Chondrocyte (in vitro differentiated cells): ENCODE data around the gene TMC2. TPM values are rescaled to one million over a fixed set of nuclear protein-coding genes. Genes with fewer than 3 reads are reported as not detected.
"Not testable (repeated sequence)": the region's sequence is repeated elsewhere in the genome, so short reads cannot be mapped to it uniquely, and the experiment has no call there.

ENCODE experiments used
- DNase-seq: peaks from one replicate; pipeline ENCODE4 v3.0.0; 2021; ENCODE audit warnings: mixed read lengths, low spot score
- H3K27ac Mint-ChIP-seq: one replicate; pipeline ENCODE4 v1.8.0; 2021; ENCODE audit warnings: mild to moderate bottlenecking, moderate library complexity, mixed read lengths; ENCODE audit not compliant: unreplicated experiment
- H3K27me3 Mint-ChIP-seq: 2 replicates; pipeline ENCODE4 v1.8.0; 2021; ENCODE audit warnings: low read depth, mixed read lengths
- H3K36me3 Mint-ChIP-seq: 2 replicates; pipeline ENCODE4 v1.8.0; 2021; ENCODE audit warnings: low read depth, mixed read lengths
- H3K4me1 Mint-ChIP-seq: 2 replicates; pipeline ENCODE4 v1.8.0; 2021; ENCODE audit warnings: low read depth, mild to moderate bottlenecking, mixed read lengths
- H3K4me3 Mint-ChIP-seq: one replicate; pipeline ENCODE4 v1.8.0; 2021; ENCODE audit warnings: mild to moderate bottlenecking, moderate library complexity, mixed read lengths; ENCODE audit not compliant: unreplicated experiment
- H3K9me3 Mint-ChIP-seq: 2 replicates; pipeline ENCODE4 v1.8.0; 2021; ENCODE audit warnings: low read depth, mixed read lengths
- CTCF ChIP-seq: fragments of 200-600 bp; sonication (generic); IDR thresholded peaks from 2 replicates; pipeline ENCODE4 v1.5.0; 2021; ENCODE audit warnings: antibody characterized with exemption, mild to moderate bottlenecking, moderate library complexity
- long read RNA-seq: library from polyadenylated mRNA; stranded (forward); transcript quantifications from one replicate; pipeline ENCODE4 v2.0.0, GENCODE V29; 2021
- total RNA-seq: library from RNA; stranded (reverse); gene quantifications from 3 replicates; pipeline ENCODE4 v1.2.1, GENCODE V29; 2021

TMC2 gene
- not detected in 3 replicates for total RNA-seq
- long read RNA-seq, result 0 reads

- peaks cover 4% of the 10 kb centered on the region for H3K4me1 Mint-ChIP-seq
- H3K4me3 Mint-ChIP-seq, result no peak within 1 kb of the TSS
- H3K9me3 Mint-ChIP-seq, result no peaks in the 10 kb centered on the region
- H3K27me3 Mint-ChIP-seq, result peaks cover 48% of the 10 kb centered on the region
- TF ChIP-seq CTCF, result no peak
- no peak within 1 kb of the TSS for H3K27ac Mint-ChIP-seq
- no peaks in the 10 kb centered on the region for H3K36me3 Mint-ChIP-seq
- DNase-seq, result no peak
These were observed at the start of gene TMC2 for GRCh38 chr20:2536560-2536986. Gene TMC2, plus strand, starts transcription at chr20:2536573. Its CDS starts 49 bp downstream, at chr20:2536622.

GRCh38 chr20:2502808-2503384 lies 33.5 kb upstream of the TMC2 start:
- H3K27ac Mint-ChIP-seq, DNase-seq, H3K4me3 Mint-ChIP-seq, H3K4me1 Mint-ChIP-seq, H3K27me3 Mint-ChIP-seq, H3K9me3 Mint-ChIP-seq: not testable (repeated sequence)
- peaks cover 17% of the 10 kb centered on the region for H3K36me3 Mint-ChIP-seq

- H3K27ac Mint-ChIP-seq, H3K36me3 Mint-ChIP-seq: not testable (repeated sequence)
- peaks cover 13% of the 10 kb centered on the region for H3K4me1 Mint-ChIP-seq
These were observed 31.6 kb upstream of the TMC2 start for GRCh38 chr20:2504803-2505202.

GRCh38 chr20:2506426-2506825 lies 29.9 kb upstream of the TMC2 start:
- H3K9me3 Mint-ChIP-seq, H3K27ac Mint-ChIP-seq, DNase-seq, H3K27me3 Mint-ChIP-seq, H3K4me3 Mint-ChIP-seq, H3K36me3 Mint-ChIP-seq: not testable (repeated sequence)
- H3K4me1 Mint-ChIP-seq, result peaks cover 13% of the 10 kb centered on the region

More at GRCh38 chr20:2504803-2505202, 31.6 kb upstream of the TMC2 start:
- H3K4me3 Mint-ChIP-seq, H3K9me3 Mint-ChIP-seq, DNase-seq, H3K27me3 Mint-ChIP-seq: not testable (repeated sequence)

DNA sequence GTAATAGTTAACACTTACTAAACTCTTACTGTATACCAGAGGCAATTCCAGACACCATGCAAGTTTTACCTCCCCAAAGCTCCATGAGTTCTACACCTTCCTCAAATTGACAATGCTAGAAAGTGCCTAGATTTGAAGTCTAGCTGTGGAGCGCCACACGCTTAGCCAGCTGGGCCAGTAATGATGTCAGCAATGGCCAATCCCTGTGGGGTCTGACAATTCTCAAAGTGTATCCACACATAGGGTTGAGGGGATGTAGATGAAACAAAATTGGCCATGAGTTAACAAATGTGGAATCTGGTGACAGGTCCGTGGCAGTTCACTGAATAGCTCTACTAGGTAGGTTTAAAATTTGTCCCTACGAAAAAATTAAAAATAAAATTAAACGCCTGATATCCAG lies 28.9 kb upstream of the TMC2 start:
- peak overlapping the region; percentile 100 for H3K4me3 Mint-ChIP-seq
- H3K27ac Mint-ChIP-seq, result no peak overlapping the region
- H3K27me3 Mint-ChIP-seq, result peaks cover 2% of the 10 kb centered on the region
- peaks cover 2% of the 10 kb centered on the region for H3K36me3 Mint-ChIP-seq
- no peak for TF ChIP-seq CTCF
- H3K4me1 Mint-ChIP-seq, result peaks cover 13% of the 10 kb centered on the region
- DNase-seq, result no peak
- peaks cover 5% of the 10 kb centered on the region for H3K9me3 Mint-ChIP-seq

DNA sequence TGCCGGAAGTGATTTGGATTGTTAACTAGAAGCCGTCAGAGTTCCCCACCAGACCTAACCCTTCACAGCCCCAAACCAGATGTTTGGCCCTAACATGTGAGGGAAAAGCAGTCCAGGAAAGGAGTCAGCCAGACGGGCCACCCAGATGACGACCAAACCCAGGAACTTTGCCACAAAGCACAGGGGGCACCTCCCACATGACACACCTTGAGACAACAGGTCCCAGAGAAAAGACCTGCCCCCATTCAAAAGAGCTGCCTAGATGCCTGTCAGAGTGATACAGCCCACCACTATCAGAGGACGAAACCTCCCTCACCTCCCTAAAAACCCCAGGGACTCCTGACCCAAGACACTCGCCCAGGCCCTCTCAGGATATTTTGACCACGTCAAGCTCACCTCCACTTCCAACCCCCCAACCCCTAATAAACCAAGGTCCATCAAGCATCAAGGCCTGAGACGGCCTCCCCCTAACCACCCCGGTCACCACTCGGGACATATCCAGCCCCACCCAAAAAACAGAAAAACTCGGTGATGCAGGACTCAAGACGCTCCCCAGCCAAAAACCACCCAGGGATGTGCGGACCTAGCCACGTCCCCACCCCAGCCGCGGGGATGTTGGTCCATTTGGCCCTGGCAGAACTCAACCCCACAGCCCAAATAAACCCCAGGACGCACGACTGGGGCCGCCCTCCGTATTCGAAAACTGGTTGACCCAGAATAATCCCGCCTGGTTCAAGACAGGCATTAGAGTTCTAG lies 28.3 kb upstream of the TMC2 start:
- peaks cover 2% of the 10 kb centered on the region for H3K27me3 Mint-ChIP-seq
- H3K27ac Mint-ChIP-seq, result peak overlapping the region; percentile 98
- peaks cover 2% of the 10 kb centered on the region for H3K36me3 Mint-ChIP-seq
- peak overlapping the region; percentile 100 for H3K4me3 Mint-ChIP-seq
- no peak for TF ChIP-seq CTCF
- no peak for DNase-seq
- H3K4me1 Mint-ChIP-seq, result peaks cover 13% of the 10 kb centered on the region
- H3K9me3 Mint-ChIP-seq, result peaks cover 2% of the 10 kb centered on the region
